ENCODE results near the gene PPIL1. TPM values are rescaled to one million over a fixed set of nuclear protein-coding genes. Genes with fewer than 3 reads are reported as not detected.

The PPIL1 gene
- total RNA-seq, 4 donors from 2014 or later = 9.2 to 19.8 (median 13.0) TPM

DNA sequence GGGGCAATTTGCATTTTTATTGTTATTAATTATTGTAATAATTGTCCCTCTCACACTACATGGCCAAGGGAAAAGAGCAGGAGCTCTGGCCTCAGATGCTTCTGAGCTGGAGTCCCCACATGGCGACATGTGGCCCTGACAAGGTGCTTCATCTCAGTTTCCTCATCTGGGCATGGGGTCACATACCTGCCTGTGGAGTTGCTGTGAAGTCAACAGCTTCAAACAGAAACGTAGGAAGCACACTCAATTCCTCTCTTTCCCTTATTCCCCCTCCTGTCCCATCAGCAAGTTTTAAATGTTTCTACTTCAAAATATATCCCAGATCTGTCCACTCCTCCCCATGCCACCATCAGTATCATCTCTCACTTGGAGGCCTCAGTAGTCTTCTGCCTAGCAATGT is 44.0 kb downstream of the PPIL1 start:
- TF ChIP-seq, protein P1, sequence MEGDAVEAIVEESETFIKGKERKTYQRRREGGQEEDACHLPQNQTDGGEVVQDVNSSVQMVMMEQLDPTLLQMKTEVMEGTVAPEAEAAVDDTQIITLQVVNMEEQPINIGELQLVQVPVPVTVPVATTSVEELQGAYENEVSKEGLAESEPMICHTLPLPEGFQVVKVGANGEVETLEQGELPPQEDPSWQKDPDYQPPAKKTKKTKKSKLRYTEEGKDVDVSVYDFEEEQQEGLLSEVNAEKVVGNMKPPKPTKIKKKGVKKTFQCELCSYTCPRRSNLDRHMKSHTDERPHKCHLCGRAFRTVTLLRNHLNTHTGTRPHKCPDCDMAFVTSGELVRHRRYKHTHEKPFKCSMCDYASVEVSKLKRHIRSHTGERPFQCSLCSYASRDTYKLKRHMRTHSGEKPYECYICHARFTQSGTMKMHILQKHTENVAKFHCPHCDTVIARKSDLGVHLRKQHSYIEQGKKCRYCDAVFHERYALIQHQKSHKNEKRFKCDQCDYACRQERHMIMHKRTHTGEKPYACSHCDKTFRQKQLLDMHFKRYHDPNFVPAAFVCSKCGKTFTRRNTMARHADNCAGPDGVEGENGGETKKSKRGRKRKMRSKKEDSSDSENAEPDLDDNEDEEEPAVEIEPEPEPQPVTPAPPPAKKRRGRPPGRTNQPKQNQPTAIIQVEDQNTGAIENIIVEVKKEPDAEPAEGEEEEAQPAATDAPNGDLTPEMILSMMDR (IDR thresholded peaks at IDR 0.05) = no peak
- TF ChIP-seq EP300 (IDR thresholded peaks at IDR 0.05) (no peak), POLR2A (IDR thresholded peaks at IDR 0.05) (no peak)
- 58 to 75% methylated on average over 2 of the region's 2 CpGs for WGBS, 2 donors
- Histone ChIP-seq H3K27ac (peak overlapping the region in 1 of 4 donors; percentile 57), H3K36me3 (no peaks in the 10 kb centered on the region), H3K4me1 (peaks cover 0 to 35% (median 10%) of the 10 kb centered on the region in 4 donors), H3K4me3 (no peak overlapping the region), H3K27me3 (no peaks in the 10 kb centered on the region), H3K9me3 (no peaks in the 10 kb centered on the region)
- DNase-seq (ENCODE audit: low spot score in 2 of 2) = no peak

DNA sequence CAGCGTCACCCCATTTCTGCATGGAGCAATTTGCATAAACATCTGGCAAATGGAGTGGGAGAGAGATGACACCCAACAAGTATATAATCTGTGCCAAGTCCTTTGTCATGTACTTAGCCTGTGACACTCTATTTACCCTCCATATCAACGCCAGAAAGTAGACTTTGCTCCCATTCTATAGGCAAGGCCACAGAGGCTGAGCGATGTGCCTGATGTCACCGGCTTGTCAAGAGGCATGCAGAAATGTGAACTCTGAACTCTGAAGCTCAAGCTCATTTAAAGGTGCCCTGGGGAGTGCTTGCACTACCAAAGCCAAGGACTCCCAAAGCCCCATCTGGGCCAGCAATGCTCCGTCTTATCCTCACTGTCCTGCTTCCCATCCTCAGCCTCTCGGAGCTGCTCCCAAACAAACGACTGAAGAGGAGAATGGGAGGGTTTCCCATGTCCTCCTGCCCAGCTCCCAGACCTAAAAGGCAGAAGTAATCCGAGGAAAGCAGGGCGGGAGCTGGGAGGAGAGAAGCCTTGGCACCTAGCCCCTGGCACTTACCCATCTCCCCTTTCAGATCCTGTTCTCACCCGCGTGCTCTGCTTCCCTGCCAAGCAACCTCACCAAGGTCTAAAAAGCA is 44.6 kb downstream of the PPIL1 start:
- TF ChIP-seq POLR2A (IDR thresholded peaks at IDR 0.05) (no peak), EP300 (IDR thresholded peaks at IDR 0.05) (peak in 1 of 2 donors; percentile 17)
- TF ChIP-seq, protein P1 (IDR thresholded peaks at IDR 0.05) = no peak
- DNase-seq (ENCODE audit: low spot score in 2 of 2) = peak; percentile 43 to 65
- Histone ChIP-seq H3K4me1 (peaks cover 0 to 35% (median 10%) of the 10 kb centered on the region in 4 donors), H3K4me3 (no peak overlapping the region), H3K27me3 (no peaks in the 10 kb centered on the region), H3K27ac (peak overlapping the region in 1 of 4 donors; percentile 57), H3K9me3 (no peaks in the 10 kb centered on the region), H3K36me3 (no peaks in the 10 kb centered on the region)
- WGBS, 2 donors = 38 to 43% methylated on average over 11 of the region's 11 CpGs

DNA sequence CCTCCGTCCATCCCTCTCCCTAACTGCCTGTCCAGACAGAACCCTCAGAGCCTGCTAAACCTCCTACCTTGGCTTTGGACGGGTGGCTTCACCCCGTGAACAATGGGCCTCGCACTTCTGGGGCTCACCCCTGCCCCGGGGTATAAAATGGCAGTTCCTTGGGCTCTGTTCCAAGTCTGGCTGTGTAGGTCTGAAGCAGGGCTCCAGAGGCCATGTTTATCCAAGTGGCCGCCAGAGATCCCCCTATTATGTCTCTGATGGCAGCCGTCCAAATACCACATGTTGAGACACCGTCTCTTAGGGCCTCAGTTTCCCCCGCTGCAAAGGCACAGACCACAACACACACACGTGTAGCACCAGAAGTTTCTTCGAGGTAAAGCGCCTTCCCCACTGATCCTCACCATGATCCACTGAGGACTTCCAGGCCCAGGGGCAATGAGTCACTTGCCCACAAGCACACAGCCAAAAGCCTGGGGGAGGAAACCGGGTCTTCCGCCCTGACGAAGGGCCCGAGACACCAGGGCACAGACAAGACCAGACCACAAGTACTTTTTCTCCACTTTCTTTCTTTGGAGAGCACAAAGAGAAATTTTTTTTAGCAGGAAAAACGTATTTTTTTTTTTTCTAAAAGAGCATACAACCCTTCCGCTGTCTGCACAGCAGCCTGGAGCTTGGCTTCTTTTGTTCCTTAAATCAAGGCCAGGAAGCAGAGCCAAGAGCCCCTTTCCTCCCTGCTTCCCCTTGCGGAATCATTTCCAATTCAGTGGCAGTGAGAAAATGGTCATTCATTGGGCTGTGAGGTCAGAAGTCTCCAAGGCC is 47.1 kb downstream of the PPIL1 start:
- Histone ChIP-seq H3K36me3 (no peaks in the 10 kb centered on the region), H3K27me3 (no peaks in the 10 kb centered on the region), H3K9me3 (no peaks in the 10 kb centered on the region), H3K4me1 (peaks cover 0 to 44% (median 10%) of the 10 kb centered on the region in 4 donors), H3K27ac (peak overlapping the region in 2 of 4 donors; percentile 41 to 42), H3K4me3 (no peak overlapping the region)
- no peak for DNase-seq (ENCODE audit: low spot score in 2 of 2)
- 24 to 31% methylated on average over 19 of the region's 19 CpGs for WGBS, 2 donors
- TF ChIP-seq EP300 (IDR thresholded peaks at IDR 0.05) (peak in 1 of 2 donors; percentile 32), POLR2A (IDR thresholded peaks at IDR 0.05) (no peak)
- TF ChIP-seq, protein P1 (IDR thresholded peaks at IDR 0.05) = no peak

DNA sequence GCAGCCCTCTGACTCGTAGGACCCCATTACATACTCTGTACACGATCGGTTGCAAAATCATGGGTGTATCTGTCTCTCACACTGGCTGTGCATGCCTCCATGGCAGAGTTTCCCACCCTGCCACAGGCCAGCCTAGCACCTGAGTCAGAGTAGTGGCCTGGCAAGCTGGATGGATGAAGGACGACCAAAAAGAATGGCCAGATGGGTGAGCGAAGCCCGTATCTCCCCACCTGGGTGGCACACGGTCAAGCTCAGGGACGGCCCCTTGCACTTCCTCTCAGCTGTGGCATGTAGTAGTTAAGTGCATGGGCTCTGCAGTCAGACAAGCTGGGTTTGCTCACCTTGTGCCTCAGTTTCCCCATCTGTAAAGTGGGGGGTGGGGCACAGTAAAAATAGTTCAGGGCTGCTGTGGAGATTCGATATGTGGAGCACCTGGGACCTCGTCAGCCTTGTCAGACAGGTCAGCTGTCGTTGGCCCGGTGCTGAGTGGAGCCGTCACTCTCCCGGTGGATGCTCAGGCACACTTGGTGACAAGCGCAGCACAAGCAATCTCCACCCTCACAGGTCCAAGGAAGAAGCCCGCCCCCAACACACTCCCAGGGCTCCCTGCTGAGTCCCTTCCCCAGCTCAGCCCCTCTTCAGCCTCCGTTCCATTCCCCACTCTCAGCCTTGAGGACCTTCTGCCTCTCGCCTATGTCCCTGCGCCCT is 47.9 kb downstream of the PPIL1 start:
- Histone ChIP-seq H3K27me3 (no peaks in the 10 kb centered on the region), H3K9me3 (no peaks in the 10 kb centered on the region), H3K4me3 (no peak overlapping the region), H3K36me3 (no peaks in the 10 kb centered on the region), H3K4me1 (peaks cover 0 to 44% (median 10%) of the 10 kb centered on the region in 4 donors), H3K27ac (peak overlapping the region in 1 of 4 donors; percentile 42)
- TF ChIP-seq EP300 (IDR thresholded peaks at IDR 0.05) (no peak), POLR2A (IDR thresholded peaks at IDR 0.05) (no peak)
- TF ChIP-seq, protein P1 (IDR thresholded peaks at IDR 0.05) = no peak
- WGBS, 2 donors = 89 to 90% methylated on average over 19 of the region's 19 CpGs
- DNase-seq (ENCODE audit: low spot score in 2 of 2) = no peak

All from tibial nerve (tissue), 4 donors.